ENCODE measurements around the gene TSNAXIP1.

DNA sequence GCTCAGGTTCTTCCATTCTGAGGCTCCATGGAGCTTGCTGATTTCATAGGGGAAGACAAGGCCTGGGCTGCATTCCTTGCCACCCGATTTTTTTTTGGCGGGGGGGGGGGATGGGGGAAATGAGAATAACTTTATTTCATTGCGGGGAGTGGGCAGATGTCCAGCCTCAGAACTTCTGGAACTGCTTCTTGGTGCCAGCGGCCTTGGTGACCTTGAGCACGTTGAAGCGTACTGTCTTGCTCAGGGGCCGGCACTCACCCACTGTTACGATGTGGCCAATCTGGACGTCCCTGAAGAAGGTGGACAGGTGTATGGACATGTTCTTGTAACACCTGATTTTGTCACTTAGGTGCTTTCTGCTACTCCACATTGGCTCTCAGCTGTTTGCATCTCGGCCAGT is 49.1 kb downstream of the TSNAXIP1 start:
- TF ChIP-seq, protein P1, sequence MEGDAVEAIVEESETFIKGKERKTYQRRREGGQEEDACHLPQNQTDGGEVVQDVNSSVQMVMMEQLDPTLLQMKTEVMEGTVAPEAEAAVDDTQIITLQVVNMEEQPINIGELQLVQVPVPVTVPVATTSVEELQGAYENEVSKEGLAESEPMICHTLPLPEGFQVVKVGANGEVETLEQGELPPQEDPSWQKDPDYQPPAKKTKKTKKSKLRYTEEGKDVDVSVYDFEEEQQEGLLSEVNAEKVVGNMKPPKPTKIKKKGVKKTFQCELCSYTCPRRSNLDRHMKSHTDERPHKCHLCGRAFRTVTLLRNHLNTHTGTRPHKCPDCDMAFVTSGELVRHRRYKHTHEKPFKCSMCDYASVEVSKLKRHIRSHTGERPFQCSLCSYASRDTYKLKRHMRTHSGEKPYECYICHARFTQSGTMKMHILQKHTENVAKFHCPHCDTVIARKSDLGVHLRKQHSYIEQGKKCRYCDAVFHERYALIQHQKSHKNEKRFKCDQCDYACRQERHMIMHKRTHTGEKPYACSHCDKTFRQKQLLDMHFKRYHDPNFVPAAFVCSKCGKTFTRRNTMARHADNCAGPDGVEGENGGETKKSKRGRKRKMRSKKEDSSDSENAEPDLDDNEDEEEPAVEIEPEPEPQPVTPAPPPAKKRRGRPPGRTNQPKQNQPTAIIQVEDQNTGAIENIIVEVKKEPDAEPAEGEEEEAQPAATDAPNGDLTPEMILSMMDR (IDR thresholded peaks at IDR 0.05), result no peak
- no peak for TF ChIP-seq ZFX (IDR thresholded peaks at IDR 0.05; ENCODE audit: borderline replicate concordance)

Measured in 22Rv1 (cell line).